ENCODE measurements around the gene CTNND2.

- TF ChIP-seq SREBF1 (IDR thresholded peaks at IDR 0.05; ENCODE audit: low read length) (no peak), ZNF274 (IDR thresholded peaks at IDR 0.05; ENCODE audit: insufficient read depth, insufficient read length) (no peak), RELB (IDR thresholded peaks at IDR 0.05; ENCODE audit: low read depth) (no peak)
Measured at GRCh38 chr5:11174591-11174990, 729.7 kb downstream of the CTNND2 start.

All from GM12878 (cell line).